Stimulated activated naive B cell treated with anti-CD40 and anti-IgM and Interleukin-4, amounts not matched to agents 10 μg/mL and 1 μg/mL and 100 μg/mL, for 72 hours (primary cell): ENCODE data around the gene NFATC4.

Experiments used
- ATAC-seq, 2 donors: fragments of 150-1000 bp; cut with Tn5 transposase; replicated peaks; 2 replicates each; pipeline ENCODE4 v1.10.0; 2021; ENCODE audit warnings: moderate library complexity in 1 of 2
- DNase-seq: peaks from one replicate; pipeline ENCODE4 v3.0.0; 2021
- H3K27ac Mint-ChIP-seq: one replicate; pipeline ENCODE4 v1.8.0; 2022; ENCODE audit warnings: mild to moderate bottlenecking, mixed read lengths
- H3K27me3 Mint-ChIP-seq, 2 donors: one replicate each; pipeline ENCODE4 v1.8.0; 2022; ENCODE audit warnings: mixed read lengths in 2 of 2
- H3K36me3 Mint-ChIP-seq, 2 donors: one replicate each; pipeline ENCODE4 v1.8.0; 2022; ENCODE audit warnings: mixed read lengths in 2 of 2, mild to moderate bottlenecking in 1 of 2
- H3K4me1 Mint-ChIP-seq, 2 donors: one replicate each; pipeline ENCODE4 v1.8.0; 2022; ENCODE audit warnings: mixed read lengths in 2 of 2, mild to moderate bottlenecking in 1 of 2
- H3K4me3 Mint-ChIP-seq, 2 donors: one replicate each; pipeline ENCODE4 v1.8.0; 2022; ENCODE audit warnings: mild to moderate bottlenecking in 2 of 2, mixed read lengths in 2 of 2, moderate library complexity in 1 of 2
- H3K9me3 Mint-ChIP-seq, 2 donors: one replicate each; pipeline ENCODE4 v1.8.0; 2022; ENCODE audit warnings: mixed read lengths in 2 of 2, mild to moderate bottlenecking in 1 of 2

The NFATC4 gene

GRCh38 chr14:24409192-24409591, 41.2 kb downstream of the NFATC4 start:
- Mint-ChIP-seq H3K36me3 (no peaks in the 10 kb centered on the region), H3K27me3 (peaks cover 13 to 14% of the 10 kb centered on the region in 2 donors)

GRCh38 chr14:24409956-24410355, 42.0 kb downstream of the NFATC4 start:
- H3K27me3 Mint-ChIP-seq: peaks cover 8 to 10% of the 10 kb centered on the region in 2 donors
- H3K36me3 Mint-ChIP-seq: peaks cover 0 to 2% of the 10 kb centered on the region in 2 donors
- no peak overlapping the region for H3K4me3 Mint-ChIP-seq
- H3K4me1 Mint-ChIP-seq: no peaks in the 10 kb centered on the region
- no peak for ATAC-seq
- H3K27ac Mint-ChIP-seq: no peak overlapping the region
- no peak for DNase-seq
- no peaks in the 10 kb centered on the region for H3K9me3 Mint-ChIP-seq

More at GRCh38 chr14:24409192-24409591, 41.2 kb downstream of the NFATC4 start:
- Mint-ChIP-seq H3K9me3 (no peaks in the 10 kb centered on the region), H3K4me3 (no peak overlapping the region), H3K27ac (no peak overlapping the region), H3K4me1 (no peaks in the 10 kb centered on the region)
- DNase-seq (no peak), ATAC-seq (no peak)

- Mint-ChIP-seq H3K27ac (no peak overlapping the region), H3K4me1 (no peaks in the 10 kb centered on the region), H3K36me3 (peaks cover 0 to 2% of the 10 kb centered on the region in 2 donors), H3K4me3 (no peak overlapping the region), H3K27me3 (peaks cover 8 to 14% of the 10 kb centered on the region in 2 donors), H3K9me3 (no peaks in the 10 kb centered on the region)
- ATAC-seq (peak; percentile 77 to 79), DNase-seq (no peak)
These were observed 43.7 kb downstream of the NFATC4 start for GRCh38 chr14:24411443-24412389.

GRCh38 chr14:24414077-24414476, 46.1 kb downstream of the NFATC4 start:
- Mint-ChIP-seq H3K36me3 (peaks cover 0 to 2% of the 10 kb centered on the region in 2 donors), H3K4me1 (peaks cover 0 to 2% of the 10 kb centered on the region in 2 donors), H3K4me3 (no peak overlapping the region), H3K27me3 (peaks cover 19% of the 10 kb centered on the region in 2 donors), H3K27ac (no peak overlapping the region), H3K9me3 (no peaks in the 10 kb centered on the region)
- ATAC-seq: no peak
- no peak for DNase-seq

GRCh38 chr14:24414732-24415420, 46.9 kb downstream of the NFATC4 start:
- Mint-ChIP-seq H3K4me1 (peaks cover 0 to 2% of the 10 kb centered on the region in 2 donors), H3K27ac (no peak overlapping the region), H3K27me3 (peaks cover 22 to 27% of the 10 kb centered on the region in 2 donors), H3K36me3 (peaks cover 0 to 2% of the 10 kb centered on the region in 2 donors), H3K9me3 (no peaks in the 10 kb centered on the region), H3K4me3 (no peak overlapping the region)
- ATAC-seq: no peak
- DNase-seq: no peak

- peaks cover 0 to 2% of the 10 kb centered on the region in 2 donors for H3K36me3 Mint-ChIP-seq
- no peak overlapping the region for H3K27ac Mint-ChIP-seq
- DNase-seq (no peak), ATAC-seq (no peak)
- no peak overlapping the region for H3K4me3 Mint-ChIP-seq
- peaks cover 0 to 2% of the 10 kb centered on the region in 2 donors for H3K4me1 Mint-ChIP-seq
- H3K27me3 Mint-ChIP-seq: peaks cover 22 to 28% of the 10 kb centered on the region in 2 donors
- no peaks in the 10 kb centered on the region for H3K9me3 Mint-ChIP-seq
These were observed 47.7 kb downstream of the NFATC4 start for GRCh38 chr14:24415421-24416253.

GRCh38 chr14:24416254-24416931, 48.4 kb downstream of the NFATC4 start:
- Mint-ChIP-seq H3K4me1 (peaks cover 0 to 2% of the 10 kb centered on the region in 2 donors), H3K9me3 (no peaks in the 10 kb centered on the region), H3K27me3 (peaks cover 22 to 28% of the 10 kb centered on the region in 2 donors), H3K27ac (no peak overlapping the region), H3K4me3 (no peak overlapping the region), H3K36me3 (peaks cover 0 to 2% of the 10 kb centered on the region in 2 donors)
- ATAC-seq: no peak
- DNase-seq: no peak

- Mint-ChIP-seq H3K4me3 (no peak overlapping the region), H3K27ac (no peak overlapping the region), H3K27me3 (peaks cover 22 to 28% of the 10 kb centered on the region in 2 donors), H3K9me3 (no peaks in the 10 kb centered on the region), H3K36me3 (peaks cover 0 to 2% of the 10 kb centered on the region in 2 donors), H3K4me1 (peaks cover 0 to 2% of the 10 kb centered on the region in 2 donors)
- ATAC-seq (no peak), DNase-seq (no peak)
These were observed 49.1 kb downstream of the NFATC4 start for GRCh38 chr14:24416932-24417619.

- H3K9me3 Mint-ChIP-seq: no peaks in the 10 kb centered on the region
- DNase-seq (no peak), ATAC-seq (no peak)
- no peak overlapping the region for H3K4me3 Mint-ChIP-seq
- H3K4me1 Mint-ChIP-seq: peaks cover 0 to 2% of the 10 kb centered on the region in 2 donors
- no peak overlapping the region for H3K27ac Mint-ChIP-seq
- peaks cover 0 to 2% of the 10 kb centered on the region in 2 donors for H3K36me3 Mint-ChIP-seq
- H3K27me3 Mint-ChIP-seq: peaks cover 22 to 28% of the 10 kb centered on the region in 2 donors
These were observed 50.0 kb downstream of the NFATC4 start for GRCh38 chr14:24417832-24418491.

GRCh38 chr14:24418492-24418873, 50.5 kb downstream of the NFATC4 start:
- peaks cover 0 to 2% of the 10 kb centered on the region in 2 donors for H3K4me1 Mint-ChIP-seq
- no peak for DNase-seq
- no peak overlapping the region for H3K4me3 Mint-ChIP-seq
- peaks cover 0 to 2% of the 10 kb centered on the region in 2 donors for H3K36me3 Mint-ChIP-seq
- no peaks in the 10 kb centered on the region for H3K9me3 Mint-ChIP-seq
- peaks cover 22 to 28% of the 10 kb centered on the region in 2 donors for H3K27me3 Mint-ChIP-seq
- no peak overlapping the region for H3K27ac Mint-ChIP-seq
- no peak for ATAC-seq

- H3K9me3 Mint-ChIP-seq: no peaks in the 10 kb centered on the region
- H3K27me3 Mint-ChIP-seq: peaks cover 12% of the 10 kb centered on the region in 2 donors
- DNase-seq: no peak
- H3K36me3 Mint-ChIP-seq: peaks cover 3 to 12% of the 10 kb centered on the region in 2 donors
- H3K4me3 Mint-ChIP-seq: no peak overlapping the region
- peaks cover 0 to 3% of the 10 kb centered on the region in 2 donors for H3K4me1 Mint-ChIP-seq
- ATAC-seq: no peak
- no peak overlapping the region for H3K27ac Mint-ChIP-seq
These were observed 54.3 kb downstream of the NFATC4 start for GRCh38 chr14:24422261-24422660.

GRCh38 chr14:24422694-24423601, 55.0 kb downstream of the NFATC4 start:
- peaks cover 3 to 15% of the 10 kb centered on the region in 2 donors for H3K36me3 Mint-ChIP-seq
- H3K9me3 Mint-ChIP-seq: no peaks in the 10 kb centered on the region
- DNase-seq: no peak
- H3K4me1 Mint-ChIP-seq: peaks cover 5 to 6% of the 10 kb centered on the region in 2 donors
- no peak overlapping the region for H3K4me3 Mint-ChIP-seq
- ATAC-seq: peak; percentile 27 to 66
- peaks cover 12% of the 10 kb centered on the region in 2 donors for H3K27me3 Mint-ChIP-seq
- H3K27ac Mint-ChIP-seq: no peak overlapping the region
